ENCODE results near the gene C11orf87.

Gene C11orf87

DNA sequence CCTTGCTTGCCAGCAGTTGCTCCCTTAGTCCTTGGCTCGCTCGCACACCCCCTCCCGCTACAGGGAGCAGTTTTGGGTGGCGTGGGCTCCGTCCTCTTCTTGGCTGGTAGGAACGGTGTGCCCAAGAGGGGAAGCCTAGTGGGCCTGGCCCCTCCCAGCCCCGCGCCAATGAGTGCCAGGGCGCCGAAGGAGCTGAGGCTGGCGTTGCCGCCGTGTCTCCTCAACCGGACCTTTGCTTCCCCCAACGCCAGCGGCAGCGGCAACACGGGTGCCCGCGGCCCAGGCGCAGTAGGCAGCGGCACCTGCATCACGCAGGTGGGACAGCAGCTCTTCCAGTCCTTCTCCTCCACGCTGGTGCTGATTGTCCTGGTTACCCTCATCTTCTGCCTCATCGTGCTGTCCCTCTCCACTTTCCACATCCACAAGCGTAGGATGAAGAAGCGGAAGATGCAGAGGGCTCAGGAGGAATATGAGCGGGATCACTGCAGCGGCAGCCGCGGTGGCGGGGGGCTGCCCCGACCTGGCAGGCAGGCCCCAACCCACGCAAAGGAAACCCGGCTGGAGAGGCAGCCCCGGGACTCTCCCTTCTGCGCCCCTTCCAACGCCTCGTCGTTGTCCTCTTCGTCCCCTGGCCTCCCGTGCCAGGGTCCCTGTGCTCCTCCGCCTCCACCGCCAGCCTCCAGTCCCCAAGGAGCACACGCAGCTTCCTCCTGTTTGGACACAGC is 1.6 kb downstream of the C11orf87 start:
- TF ChIP-seq, protein P1, sequence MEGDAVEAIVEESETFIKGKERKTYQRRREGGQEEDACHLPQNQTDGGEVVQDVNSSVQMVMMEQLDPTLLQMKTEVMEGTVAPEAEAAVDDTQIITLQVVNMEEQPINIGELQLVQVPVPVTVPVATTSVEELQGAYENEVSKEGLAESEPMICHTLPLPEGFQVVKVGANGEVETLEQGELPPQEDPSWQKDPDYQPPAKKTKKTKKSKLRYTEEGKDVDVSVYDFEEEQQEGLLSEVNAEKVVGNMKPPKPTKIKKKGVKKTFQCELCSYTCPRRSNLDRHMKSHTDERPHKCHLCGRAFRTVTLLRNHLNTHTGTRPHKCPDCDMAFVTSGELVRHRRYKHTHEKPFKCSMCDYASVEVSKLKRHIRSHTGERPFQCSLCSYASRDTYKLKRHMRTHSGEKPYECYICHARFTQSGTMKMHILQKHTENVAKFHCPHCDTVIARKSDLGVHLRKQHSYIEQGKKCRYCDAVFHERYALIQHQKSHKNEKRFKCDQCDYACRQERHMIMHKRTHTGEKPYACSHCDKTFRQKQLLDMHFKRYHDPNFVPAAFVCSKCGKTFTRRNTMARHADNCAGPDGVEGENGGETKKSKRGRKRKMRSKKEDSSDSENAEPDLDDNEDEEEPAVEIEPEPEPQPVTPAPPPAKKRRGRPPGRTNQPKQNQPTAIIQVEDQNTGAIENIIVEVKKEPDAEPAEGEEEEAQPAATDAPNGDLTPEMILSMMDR (IDR thresholded peaks at IDR 0.05; ENCODE audit: low read depth, low read length): no peak
- no peak for DNase-seq (ENCODE audit: low read depth in 2 of 2)
- peak overlapping the region; percentile 39 to 40 for H3K4me3 ChIP-seq (replicated peaks in 1 of 2; ENCODE audit: low read depth in 2 of 2, low read length in 2 of 2)

DNA sequence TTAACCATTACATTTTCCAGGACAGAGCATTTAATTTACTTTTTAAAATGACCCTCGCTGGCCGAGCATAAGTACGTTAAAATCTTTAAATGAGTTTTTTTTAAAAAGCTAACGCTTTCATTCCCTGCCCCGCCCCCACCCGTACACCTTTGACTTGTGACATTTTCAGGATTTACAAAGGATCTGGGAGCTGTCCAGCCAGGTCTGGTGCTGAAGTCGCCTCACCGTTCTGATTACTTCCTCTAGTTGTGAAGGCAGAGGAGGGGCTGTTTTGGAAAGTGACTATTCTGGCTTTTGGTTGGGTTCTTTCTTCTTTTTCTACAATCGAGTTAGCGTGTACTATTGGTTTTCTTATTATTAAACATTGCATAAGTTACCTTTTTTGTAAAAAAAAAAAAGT is 2.9 kb downstream of the C11orf87 start:
- no peak overlapping the region for H3K4me3 ChIP-seq (replicated peaks in 1 of 2; ENCODE audit: low read depth in 2 of 2, low read length in 2 of 2)
- TF ChIP-seq, protein P1 (IDR thresholded peaks at IDR 0.05; ENCODE audit: low read depth, low read length): no peak
- DNase-seq (ENCODE audit: low read depth in 2 of 2): no peak

DNA sequence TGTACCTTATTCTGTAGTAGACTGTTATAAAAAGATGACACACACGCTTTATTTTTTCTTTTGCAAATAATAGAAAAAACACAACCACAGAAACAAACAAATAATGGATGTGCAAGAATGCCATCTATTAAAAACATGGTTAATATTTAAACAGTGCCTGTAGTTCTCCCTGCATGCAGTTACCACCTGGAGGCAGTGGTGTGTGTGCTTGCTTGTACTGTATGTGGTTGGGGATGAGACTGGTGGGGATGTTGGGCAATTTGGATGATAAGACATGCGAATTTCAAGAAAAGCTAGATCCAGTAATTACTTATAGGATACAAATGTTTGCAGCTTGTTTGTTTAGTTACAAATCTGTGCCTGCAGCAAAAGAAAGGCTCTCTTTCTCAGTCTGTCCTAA is 3.6 kb downstream of the C11orf87 start:
- peak; percentile 6 to 15 for DNase-seq (ENCODE audit: low read depth in 2 of 2)

DNA sequence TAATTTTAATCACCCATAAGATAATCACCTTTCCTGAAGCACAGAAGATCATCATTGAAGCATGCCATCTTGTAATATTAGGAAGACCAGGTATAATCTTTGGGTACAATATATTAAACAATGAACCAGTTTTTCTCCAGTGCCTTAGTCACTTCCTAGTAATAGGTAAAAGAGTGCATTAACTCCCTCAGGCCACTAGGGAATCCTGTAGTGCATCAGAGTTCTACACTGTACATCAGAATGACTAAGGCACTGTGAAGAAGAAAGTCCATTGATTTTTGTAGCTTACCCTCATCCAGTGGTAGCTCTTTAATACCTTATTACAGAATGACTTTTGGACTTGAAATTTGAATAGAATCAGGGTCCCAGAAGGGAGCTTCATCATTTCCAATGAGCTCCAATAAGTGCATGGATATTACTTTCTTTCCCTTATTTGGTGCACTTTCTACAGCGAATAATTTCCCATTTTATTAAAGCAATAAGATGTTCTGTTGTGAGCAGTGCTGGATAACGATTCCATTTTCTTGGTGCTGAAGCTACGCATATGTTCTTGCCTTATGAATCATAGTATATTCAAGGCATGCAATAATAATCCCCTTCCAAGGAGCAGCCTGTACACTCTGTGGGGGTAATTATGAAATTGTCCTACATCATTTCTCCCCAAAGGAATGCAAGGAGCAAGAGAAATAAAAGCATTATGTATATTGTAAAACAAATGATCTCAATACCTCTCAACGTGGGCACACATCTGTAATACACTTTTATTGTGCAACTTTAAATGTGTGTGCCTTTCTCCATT is 4.7 kb downstream of the C11orf87 start:
- H3K4me3 ChIP-seq (replicated peaks in 1 of 2; ENCODE audit: low read depth in 2 of 2, low read length in 2 of 2): no peak overlapping the region
- DNase-seq (ENCODE audit: low read depth in 2 of 2): peak; percentile 3 to 33
- TF ChIP-seq, protein P1 (IDR thresholded peaks at IDR 0.05; ENCODE audit: low read depth, low read length): peak; percentile 41

More for the DNA sequence above, 3.6 kb downstream of the C11orf87 start:
- no peak overlapping the region for H3K4me3 ChIP-seq (replicated peaks in 1 of 2; ENCODE audit: low read depth in 2 of 2, low read length in 2 of 2)
- TF ChIP-seq, protein P1 (IDR thresholded peaks at IDR 0.05; ENCODE audit: low read depth, low read length): no peak

DNA sequence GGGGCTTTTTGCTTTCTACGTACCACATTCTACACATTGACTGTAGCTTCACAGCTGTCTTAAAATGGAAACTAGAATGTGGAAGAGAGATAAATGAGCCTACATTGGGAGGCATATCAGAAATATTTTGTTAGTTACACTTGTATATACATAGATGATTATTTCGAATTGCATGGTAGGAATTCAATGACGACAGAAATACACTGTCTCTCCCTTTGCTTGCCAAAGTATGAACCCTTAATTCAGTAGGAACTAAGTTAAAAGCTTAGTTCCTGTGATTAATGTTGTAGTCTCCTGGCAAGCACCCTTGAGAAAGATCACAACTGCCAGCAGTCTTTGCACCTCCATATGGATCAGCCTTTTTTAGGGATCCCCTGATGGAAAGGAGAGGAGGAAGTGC is 10.1 kb downstream of the C11orf87 start:
- TF ChIP-seq, protein P1 (IDR thresholded peaks at IDR 0.05; ENCODE audit: low read depth, low read length): no peak
- peak in 1 of 2 donors; percentile 32 for DNase-seq (ENCODE audit: low read depth in 2 of 2)
- H3K4me3 ChIP-seq (replicated peaks in 1 of 2; ENCODE audit: low read depth in 2 of 2, low read length in 2 of 2): no peak overlapping the region

DNA sequence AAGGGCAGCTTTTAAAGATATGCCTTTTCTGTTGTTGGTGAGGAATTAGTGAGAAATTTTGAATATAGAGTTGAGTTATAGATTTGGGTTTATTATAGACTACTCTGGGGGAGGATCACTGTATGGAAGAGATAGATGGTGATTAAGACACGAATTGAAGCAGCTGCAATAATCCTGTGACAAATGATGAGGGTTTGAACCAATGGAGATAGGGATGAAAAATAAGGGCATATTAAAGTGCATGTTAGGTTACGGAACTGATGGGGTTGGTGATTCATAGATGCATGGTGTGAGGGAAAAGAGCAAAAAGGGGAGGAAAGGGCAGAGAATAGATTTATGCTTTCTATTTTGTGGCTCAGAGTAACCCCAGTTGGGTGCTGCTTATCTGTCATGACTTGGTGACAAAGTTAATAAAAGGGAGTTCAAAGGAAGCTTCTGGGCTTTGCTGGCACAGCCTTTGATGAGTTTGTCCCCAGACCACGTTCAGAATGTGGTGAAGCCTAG is 11.8 kb downstream of the C11orf87 start:
- TF ChIP-seq, protein P1 (IDR thresholded peaks at IDR 0.05; ENCODE audit: low read depth, low read length): no peak
- no peak overlapping the region for H3K4me3 ChIP-seq (replicated peaks in 1 of 2; ENCODE audit: low read depth in 2 of 2, low read length in 2 of 2)
- no peak for DNase-seq (ENCODE audit: low read depth in 2 of 2)
